GM18858 (cell line): Measurements from ENCODE around the gene PPIL1.

ENCODE experiments used
- ATAC-seq: cut with Tn5 transposase; IDR thresholded peaks from one replicate; pipeline ENCODE4 v1.9.1; 2021; ENCODE audit not compliant: unreplicated experiment

The PPIL1 gene

GRCh38 chr6:36836111-36837021, 38.2 kb downstream of the PPIL1 start:
- ATAC-seq, result no peak

GRCh38 chr6:36834576-36835341, 39.8 kb downstream of the PPIL1 start:
- no peak for ATAC-seq

- no peak for ATAC-seq
These were observed 41.3 kb downstream of the PPIL1 start for GRCh38 chr6:36833182-36833789.

- no peak for ATAC-seq
These were observed 42.3 kb downstream of the PPIL1 start for GRCh38 chr6:36832313-36832712.

- ATAC-seq, result no peak
These were observed 44.0 kb downstream of the PPIL1 start for GRCh38 chr6:36830577-36830976.

GRCh38 chr6:36829919-36830544, 44.6 kb downstream of the PPIL1 start:
- no peak for ATAC-seq

- ATAC-seq, result no peak
These were observed 47.1 kb downstream of the PPIL1 start for GRCh38 chr6:36827261-36828079.

- ATAC-seq, result no peak
These were observed 47.9 kb downstream of the PPIL1 start for GRCh38 chr6:36826520-36827227.

GRCh38 chr6:36825994-36826393, 48.6 kb downstream of the PPIL1 start:
- no peak for ATAC-seq

- no peak for ATAC-seq
These were observed 49.2 kb downstream of the PPIL1 start for GRCh38 chr6:36825452-36825851.

- ATAC-seq, result no peak
These were observed 50.4 kb downstream of the PPIL1 start for GRCh38 chr6:36824253-36824652.

- no peak for ATAC-seq
These were observed 51.0 kb downstream of the PPIL1 start for GRCh38 chr6:36823421-36824096.

- no peak for ATAC-seq
These were observed 51.9 kb downstream of the PPIL1 start for GRCh38 chr6:36822506-36823269.

GRCh38 chr6:36821581-36822335, 52.8 kb downstream of the PPIL1 start:
- ATAC-seq, result no peak

GRCh38 chr6:36820700-36821580, 53.7 kb downstream of the PPIL1 start:
- no peak for ATAC-seq

GRCh38 chr6:36818756-36819155, 55.8 kb downstream of the PPIL1 start:
- ATAC-seq, result no peak

GRCh38 chr6:36817847-36818246, 56.8 kb downstream of the PPIL1 start:
- no peak for ATAC-seq
